Neural progenitor cell (in vitro differentiated cells): ENCODE results near the gene SPEN.

Experiments used
- CTCF ChIP-seq: fragments of 200-600 bp; sonication (generic); IDR thresholded peaks from 2 replicates; pipeline ENCODE4 v1.5.1; 2017; ENCODE audit warnings: antibody characterized with exemption, mild to moderate bottlenecking
- EZH2 ChIP-seq: fragments of 200-600 bp; sonication (generic); IDR thresholded peaks from 2 replicates; pipeline ENCODE4 v1.6.1; 2017; ENCODE audit warnings: antibody characterized with exemption, mild to moderate bottlenecking, moderate library complexity
- EZH2phosphoT487 ChIP-seq: fragments of 200-600 bp; sonication (generic); IDR thresholded peaks from 2 replicates; pipeline ENCODE4 v1.6.1; 2017; ENCODE audit warnings: antibody characterized with exemption

- TF ChIP-seq CTCF (no peak), EZH2 (no peak), EZH2phosphoT487 (no peak)
These were observed 35.8 kb downstream of the SPEN start for GRCh38 chr1:15883326-15883725.
